Stimulated activated naive B cell treated with anti-CD40 and anti-IgM and Interleukin-4, amounts not matched to agents 10 μg/mL and 1 μg/mL and 100 μg/mL, for 72 hours (primary cell): ENCODE measurements around the gene CDH23.

Experiments
- ATAC-seq, 2 donors: fragments of 150-1000 bp; cut with Tn5 transposase; replicated peaks; 2 replicates each; pipeline ENCODE4 v1.10.0; 2021; ENCODE audit warnings: moderate library complexity in 1 of 2
- DNase-seq: peaks from one replicate; pipeline ENCODE4 v3.0.0; 2021
- H3K27ac Mint-ChIP-seq: one replicate; pipeline ENCODE4 v1.8.0; 2022; ENCODE audit warnings: mild to moderate bottlenecking, mixed read lengths
- H3K27me3 Mint-ChIP-seq, 2 donors: one replicate each; pipeline ENCODE4 v1.8.0; 2022; ENCODE audit warnings: mixed read lengths in 2 of 2
- H3K36me3 Mint-ChIP-seq, 2 donors: one replicate each; pipeline ENCODE4 v1.8.0; 2022; ENCODE audit warnings: mixed read lengths in 2 of 2, mild to moderate bottlenecking in 1 of 2
- H3K4me1 Mint-ChIP-seq, 2 donors: one replicate each; pipeline ENCODE4 v1.8.0; 2022; ENCODE audit warnings: mixed read lengths in 2 of 2, mild to moderate bottlenecking in 1 of 2
- H3K4me3 Mint-ChIP-seq, 2 donors: one replicate each; pipeline ENCODE4 v1.8.0; 2022; ENCODE audit warnings: mild to moderate bottlenecking in 2 of 2, mixed read lengths in 2 of 2, moderate library complexity in 1 of 2
- H3K9me3 Mint-ChIP-seq, 2 donors: one replicate each; pipeline ENCODE4 v1.8.0; 2022; ENCODE audit warnings: mixed read lengths in 2 of 2, mild to moderate bottlenecking in 1 of 2

Gene CDH23

GRCh38 chr10:71610651-71611050 is 213.9 kb downstream of the CDH23 start:
- Mint-ChIP-seq H3K27me3 (peaks cover 22 to 26% of the 10 kb centered on the region in 2 donors), H3K4me3 (no peak overlapping the region), H3K27ac (no peak overlapping the region), H3K4me1 (peaks cover 5 to 6% of the 10 kb centered on the region in 2 donors), H3K36me3 (no peaks in the 10 kb centered on the region), H3K9me3 (no peaks in the 10 kb centered on the region)
- ATAC-seq = no peak
- no peak for DNase-seq

GRCh38 chr10:71611131-71611530 is 214.4 kb downstream of the CDH23 start:
- Mint-ChIP-seq H3K27ac (no peak overlapping the region), H3K36me3 (no peaks in the 10 kb centered on the region), H3K4me1 (peaks cover 5 to 6% of the 10 kb centered on the region in 2 donors), H3K4me3 (no peak overlapping the region), H3K9me3 (no peaks in the 10 kb centered on the region), H3K27me3 (peaks cover 22 to 26% of the 10 kb centered on the region in 2 donors)
- no peak for ATAC-seq
- DNase-seq = no peak

- no peaks in the 10 kb centered on the region for H3K9me3 Mint-ChIP-seq
- H3K4me3 Mint-ChIP-seq = no peak overlapping the region
- H3K4me1 Mint-ChIP-seq = peaks cover 5 to 6% of the 10 kb centered on the region in 2 donors
- H3K27me3 Mint-ChIP-seq = peaks cover 22 to 32% of the 10 kb centered on the region in 2 donors
- no peak overlapping the region for H3K27ac Mint-ChIP-seq
- ATAC-seq (no peak), DNase-seq (no peak)
- no peaks in the 10 kb centered on the region for H3K36me3 Mint-ChIP-seq
Observed at GRCh38 chr10:71611709-71612422, 215.1 kb downstream of the CDH23 start.

GRCh38 chr10:71613261-71613777 is 216.6 kb downstream of the CDH23 start:
- H3K36me3 Mint-ChIP-seq = no peaks in the 10 kb centered on the region

GRCh38 chr10:71613877-71614276 is 217.2 kb downstream of the CDH23 start:
- no peaks in the 10 kb centered on the region for H3K36me3 Mint-ChIP-seq
- no peaks in the 10 kb centered on the region for H3K9me3 Mint-ChIP-seq
- no peak overlapping the region for H3K4me3 Mint-ChIP-seq
- DNase-seq (no peak), ATAC-seq (no peak)
- no peak overlapping the region for H3K27ac Mint-ChIP-seq
- H3K27me3 Mint-ChIP-seq = peaks cover 26 to 34% of the 10 kb centered on the region in 2 donors
- peaks cover 5 to 6% of the 10 kb centered on the region in 2 donors for H3K4me1 Mint-ChIP-seq

More at GRCh38 chr10:71613261-71613777, 216.6 kb downstream of the CDH23 start:
- Mint-ChIP-seq H3K27ac (no peak overlapping the region), H3K4me3 (no peak overlapping the region), H3K9me3 (no peaks in the 10 kb centered on the region), H3K4me1 (peaks cover 5 to 6% of the 10 kb centered on the region in 2 donors), H3K27me3 (peaks cover 22 to 34% of the 10 kb centered on the region in 2 donors)
- ATAC-seq (no peak), DNase-seq (no peak)

GRCh38 chr10:71614946-71615345 is 218.2 kb downstream of the CDH23 start:
- DNase-seq (no peak), ATAC-seq (no peak)
- Mint-ChIP-seq H3K4me3 (no peak overlapping the region), H3K36me3 (no peaks in the 10 kb centered on the region), H3K27me3 (peaks cover 16 to 25% of the 10 kb centered on the region in 2 donors), H3K9me3 (no peaks in the 10 kb centered on the region), H3K27ac (no peak overlapping the region), H3K4me1 (peaks cover 0 to 2% of the 10 kb centered on the region in 2 donors)

- Mint-ChIP-seq H3K9me3 (no peaks in the 10 kb centered on the region), H3K36me3 (no peaks in the 10 kb centered on the region), H3K4me3 (no peak overlapping the region), H3K27ac (no peak overlapping the region), H3K4me1 (peaks cover 0 to 2% of the 10 kb centered on the region in 2 donors), H3K27me3 (peaks cover 16 to 24% of the 10 kb centered on the region in 2 donors)
- DNase-seq (no peak), ATAC-seq (no peak)
Observed at GRCh38 chr10:71615538-71616329, 219.0 kb downstream of the CDH23 start.

- no peak for DNase-seq
- no peak overlapping the region for H3K4me3 Mint-ChIP-seq
- H3K36me3 Mint-ChIP-seq = no peaks in the 10 kb centered on the region
- H3K9me3 Mint-ChIP-seq = no peaks in the 10 kb centered on the region
- H3K27ac Mint-ChIP-seq = peak overlapping the region; percentile 42
- peaks cover 11 to 24% of the 10 kb centered on the region in 2 donors for H3K27me3 Mint-ChIP-seq
- no peak for ATAC-seq
- peaks cover 0 to 7% of the 10 kb centered on the region in 2 donors for H3K4me1 Mint-ChIP-seq
Observed at GRCh38 chr10:71616817-71617654, 220.3 kb downstream of the CDH23 start.

- ATAC-seq (no peak), DNase-seq (no peak)
- Mint-ChIP-seq H3K27me3 (peaks cover 12 to 24% of the 10 kb centered on the region in 2 donors), H3K4me1 (peaks cover 0 to 9% of the 10 kb centered on the region in 2 donors), H3K9me3 (no peaks in the 10 kb centered on the region), H3K4me3 (no peak overlapping the region), H3K36me3 (no peaks in the 10 kb centered on the region), H3K27ac (no peak overlapping the region)
Observed at GRCh38 chr10:71618176-71618575, 221.5 kb downstream of the CDH23 start.

GRCh38 chr10:71618598-71618997 is 221.9 kb downstream of the CDH23 start:
- Mint-ChIP-seq H3K27me3 (peaks cover 12 to 24% of the 10 kb centered on the region in 2 donors), H3K4me1 (peaks cover 0 to 7% of the 10 kb centered on the region in 2 donors), H3K9me3 (no peaks in the 10 kb centered on the region), H3K36me3 (no peaks in the 10 kb centered on the region), H3K27ac (no peak overlapping the region), H3K4me3 (no peak overlapping the region)
- DNase-seq (no peak), ATAC-seq (no peak)

GRCh38 chr10:71620642-71621041 is 223.9 kb downstream of the CDH23 start:
- H3K4me1 Mint-ChIP-seq = peaks cover 0 to 7% of the 10 kb centered on the region in 2 donors
- no peak for ATAC-seq
- no peaks in the 10 kb centered on the region for H3K36me3 Mint-ChIP-seq
- H3K27me3 Mint-ChIP-seq = peaks cover 7 to 17% of the 10 kb centered on the region in 2 donors
- H3K27ac Mint-ChIP-seq = no peak overlapping the region
- DNase-seq = no peak
- no peak overlapping the region for H3K4me3 Mint-ChIP-seq
- no peaks in the 10 kb centered on the region for H3K9me3 Mint-ChIP-seq

- DNase-seq (no peak), ATAC-seq (peak; percentile 31 to 52)
- no peak overlapping the region for H3K27ac Mint-ChIP-seq
- H3K27me3 Mint-ChIP-seq = peaks cover 7 to 14% of the 10 kb centered on the region in 2 donors
- H3K36me3 Mint-ChIP-seq = no peaks in the 10 kb centered on the region
- peaks cover 0 to 7% of the 10 kb centered on the region in 2 donors for H3K4me1 Mint-ChIP-seq
- no peak overlapping the region for H3K4me3 Mint-ChIP-seq
- no peaks in the 10 kb centered on the region for H3K9me3 Mint-ChIP-seq
Observed at GRCh38 chr10:71621231-71622153, 224.8 kb downstream of the CDH23 start.

GRCh38 chr10:71622154-71622526 is 225.4 kb downstream of the CDH23 start:
- peak overlapping the region; percentile 65 for H3K27ac Mint-ChIP-seq
- no peaks in the 10 kb centered on the region for H3K36me3 Mint-ChIP-seq
- DNase-seq = no peak
- peaks cover 0 to 7% of the 10 kb centered on the region in 2 donors for H3K4me1 Mint-ChIP-seq
- H3K9me3 Mint-ChIP-seq = no peaks in the 10 kb centered on the region
- H3K27me3 Mint-ChIP-seq = peaks cover 7 to 9% of the 10 kb centered on the region in 2 donors
- ATAC-seq = no peak
- H3K4me3 Mint-ChIP-seq = no peak overlapping the region
